ENCODE results near the gene PTPN12.
"Not testable (repeated sequence)": the region's sequence is repeated elsewhere in the genome, so short reads cannot be mapped to it uniquely, and the experiment has no call there.

PTPN12 gene

GRCh38 chr7:77537136-77537777 is at the start of gene PTPN12:
TSS of gene PTPN12 (plus strand) at chr7:77537295. CDS start at chr7:77537547, 252 bp downstream.
- peak; percentile 74 for DNase-seq

- DNase-seq: no peak
Observed at GRCh38 chr7:77488986-77489385, 48.1 kb upstream of the PTPN12 start.

DNA sequence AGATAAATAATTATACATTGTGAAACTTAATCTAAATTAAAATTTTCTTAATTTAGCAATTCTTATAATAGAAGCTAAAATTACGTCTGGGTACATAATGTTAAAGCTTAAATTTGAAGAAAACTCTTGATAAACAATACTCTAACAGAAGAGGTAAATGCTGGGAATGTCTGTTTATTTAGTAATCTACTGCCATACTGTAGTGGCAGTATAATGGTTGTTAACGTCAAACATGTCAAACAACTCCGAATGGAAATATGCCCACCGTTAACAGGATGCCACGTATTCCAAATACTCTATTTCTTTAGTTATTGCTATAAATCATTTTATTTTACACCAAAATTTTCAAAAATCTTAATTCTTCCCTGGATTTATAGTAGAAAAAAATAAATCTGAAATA is 40.0 kb upstream of the PTPN12 start:
- no peak for DNase-seq

GRCh38 chr7:77498659-77499379 is 38.3 kb upstream of the PTPN12 start:
- DNase-seq: no peak

DNA sequence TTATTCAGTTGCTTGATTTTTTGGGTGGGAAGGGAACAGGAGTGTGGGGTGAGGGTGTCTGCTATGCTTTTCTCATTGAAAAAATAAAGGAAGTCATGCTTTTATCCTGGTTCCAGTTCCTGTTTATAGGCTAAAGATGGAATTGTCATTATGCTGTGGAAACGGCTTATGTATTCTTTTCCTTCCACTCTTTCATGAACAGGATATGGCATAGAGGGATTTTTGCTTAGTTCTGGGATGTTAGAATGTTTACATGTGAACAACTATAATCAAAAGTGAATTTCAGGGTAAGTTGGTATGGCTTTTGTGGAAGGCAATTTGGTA is 35.9 kb upstream of the PTPN12 start:
- no peak for DNase-seq

- DNase-seq: no peak
Observed at GRCh38 chr7:77504951-77505350, 32.1 kb upstream of the PTPN12 start.

- DNase-seq: no peak
Observed at GRCh38 chr7:77506899-77507298, 30.2 kb upstream of the PTPN12 start.

- DNase-seq: not testable (repeated sequence)
Observed at GRCh38 chr7:77513002-77513670, 24.0 kb upstream of the PTPN12 start.

GRCh38 chr7:77516085-77516484 is 21.0 kb upstream of the PTPN12 start:
- no peak for DNase-seq

GRCh38 chr7:77520261-77520660 is 16.8 kb upstream of the PTPN12 start:
- DNase-seq: no peak

GRCh38 chr7:77521537-77521936 is 15.6 kb upstream of the PTPN12 start:
- not testable (repeated sequence) for DNase-seq

DNA sequence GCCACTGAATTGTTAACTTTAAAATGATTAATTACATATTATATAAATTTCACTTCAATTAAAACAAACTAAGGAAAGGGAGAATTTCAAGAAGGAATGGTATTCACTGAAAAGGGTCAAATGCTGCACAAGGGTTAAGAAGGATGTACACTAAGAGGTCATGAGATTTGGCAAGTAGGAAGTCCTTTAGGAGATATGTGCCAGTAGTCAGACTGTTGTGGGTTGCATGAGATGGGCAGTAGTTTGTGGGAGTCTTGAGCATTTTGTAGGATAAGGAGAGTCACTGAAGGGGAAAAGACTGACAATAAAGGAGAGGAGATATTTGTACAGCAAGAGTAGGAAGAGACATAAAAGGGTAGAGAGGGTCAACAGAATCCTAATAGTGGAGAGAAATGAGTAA is 12.4 kb upstream of the PTPN12 start:
- DNase-seq: no peak

DNA sequence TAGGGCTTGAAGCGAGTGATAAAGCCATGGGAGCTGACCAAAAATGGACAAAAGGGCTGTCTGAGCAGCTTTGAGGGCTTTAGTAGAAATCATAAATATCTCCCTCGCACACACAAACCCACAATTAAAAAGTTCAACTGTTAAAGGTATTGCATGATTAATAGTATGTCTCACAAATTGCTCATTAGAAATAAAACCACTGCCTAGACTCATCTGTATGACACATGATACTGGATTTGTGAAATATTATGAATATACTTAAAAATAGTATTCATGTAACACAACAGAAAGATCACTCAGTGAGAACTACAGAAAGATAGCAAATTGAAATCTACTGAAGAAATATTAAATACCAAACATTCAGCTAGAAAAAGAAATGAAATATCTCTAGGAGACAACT is 11.9 kb upstream of the PTPN12 start:
- no peak for DNase-seq

DNA sequence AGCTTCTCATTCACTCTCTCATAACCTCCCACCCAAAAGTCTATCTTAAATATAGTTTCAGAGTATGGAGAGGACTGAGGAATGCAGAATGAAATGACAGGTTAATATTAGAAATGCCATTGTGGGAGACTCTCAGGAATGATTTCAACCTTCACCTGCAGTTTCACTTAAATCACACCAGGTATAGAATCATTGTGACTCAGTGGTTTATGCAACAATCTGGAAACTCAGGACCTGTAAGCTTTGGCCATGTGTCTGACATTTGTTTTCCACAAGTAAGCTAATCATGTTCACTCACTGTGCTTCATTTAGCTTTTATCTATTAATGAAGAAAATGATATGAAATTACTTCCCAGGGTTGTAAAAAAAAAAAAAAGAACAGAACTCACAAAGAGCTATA is 8.7 kb upstream of the PTPN12 start:
- no peak for DNase-seq

DNA sequence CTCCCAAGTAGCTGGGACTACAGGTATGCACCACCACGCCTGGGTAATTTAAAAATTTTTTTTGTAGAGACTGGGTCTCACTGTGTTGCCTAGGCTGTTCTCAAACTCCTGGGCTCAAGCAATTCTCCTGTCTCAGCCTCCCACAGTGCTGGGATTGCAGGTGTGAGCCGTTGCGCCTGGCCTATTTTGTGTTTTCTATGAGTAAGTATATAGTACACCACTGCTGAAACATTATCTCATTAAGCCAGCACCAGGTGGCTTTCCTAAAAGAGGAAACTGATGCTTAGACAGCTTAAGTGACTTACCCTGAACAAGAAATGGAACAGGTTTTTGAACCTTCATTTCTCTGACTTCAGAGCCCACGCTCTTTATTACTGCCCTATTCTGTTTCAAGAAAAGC is 7.8 kb upstream of the PTPN12 start:
- no peak for DNase-seq

GRCh38 chr7:77531038-77531437 is 6.1 kb upstream of the PTPN12 start:
- DNase-seq: no peak

- no peak for DNase-seq
Observed at GRCh38 chr7:77532247-77532646, 4.8 kb upstream of the PTPN12 start.

GRCh38 chr7:77532732-77533131 is 4.4 kb upstream of the PTPN12 start:
- DNase-seq: not testable (repeated sequence)

GRCh38 chr7:77534046-77534445 is 3.0 kb upstream of the PTPN12 start:
- DNase-seq: not testable (repeated sequence)

GRCh38 chr7:77536017-77536412 is 1.1 kb upstream of the PTPN12 start:
- no peak for DNase-seq

DNA sequence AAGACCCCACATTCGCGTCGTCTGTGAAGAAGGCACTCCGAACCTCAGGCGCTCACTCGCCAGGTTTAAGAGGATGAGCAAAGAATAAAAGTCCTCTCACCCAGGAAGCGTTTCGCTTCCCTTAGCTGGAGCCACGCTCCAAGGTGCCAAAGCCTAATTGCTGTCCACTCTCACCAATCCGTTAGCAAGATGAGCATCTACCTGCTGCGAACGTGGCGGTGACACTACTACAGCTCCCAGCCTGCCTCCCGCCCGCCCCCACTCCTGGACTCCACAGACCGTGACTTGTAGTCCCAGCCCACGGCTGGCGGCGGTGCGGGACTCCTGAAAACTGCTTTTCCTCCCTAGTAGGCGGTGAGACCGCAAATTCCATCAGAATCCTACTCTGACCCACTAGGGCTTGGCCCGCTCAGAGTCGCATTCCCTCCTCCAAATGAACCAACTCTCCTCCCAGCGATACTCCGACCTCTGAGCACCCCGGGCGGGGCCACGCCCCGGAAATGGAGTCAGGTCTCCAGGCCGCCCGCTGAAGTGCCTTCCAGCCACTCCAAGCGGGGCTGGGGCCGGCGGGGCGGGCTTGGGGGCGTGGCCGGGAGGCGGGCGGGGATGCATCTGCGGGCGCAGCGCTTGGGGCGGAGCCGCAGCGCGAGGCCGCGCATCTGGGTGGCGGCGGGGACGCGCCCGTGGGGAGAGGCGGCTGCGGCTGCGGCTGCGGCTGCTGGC is 521 bp upstream of the PTPN12 start:
- peak; percentile 92 for DNase-seq

- peak; percentile 16 for DNase-seq
Observed at GRCh38 chr7:77537778-77538280, 734 bp downstream of the PTPN12 start.
